Stimulated activated CD8-positive, alpha-beta memory T cell treated with anti-CD3 and anti-CD28 coated beads, Interleukin-2, amount 100 ng/mL, for 1 hour (primary cell): ENCODE data around the gene TIMM44.

Experiments used
- DNase-seq, 2 donors: peaks; one replicate each; pipeline ENCODE4 v3.0.0-alpha.2; 2020; ENCODE audit warnings: low read depth in 2 of 2

The TIMM44 gene, protein sequence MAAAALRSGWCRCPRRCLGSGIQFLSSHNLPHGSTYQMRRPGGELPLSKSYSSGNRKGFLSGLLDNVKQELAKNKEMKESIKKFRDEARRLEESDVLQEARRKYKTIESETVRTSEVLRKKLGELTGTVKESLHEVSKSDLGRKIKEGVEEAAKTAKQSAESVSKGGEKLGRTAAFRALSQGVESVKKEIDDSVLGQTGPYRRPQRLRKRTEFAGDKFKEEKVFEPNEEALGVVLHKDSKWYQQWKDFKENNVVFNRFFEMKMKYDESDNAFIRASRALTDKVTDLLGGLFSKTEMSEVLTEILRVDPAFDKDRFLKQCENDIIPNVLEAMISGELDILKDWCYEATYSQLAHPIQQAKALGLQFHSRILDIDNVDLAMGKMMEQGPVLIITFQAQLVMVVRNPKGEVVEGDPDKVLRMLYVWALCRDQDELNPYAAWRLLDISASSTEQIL

DNA sequence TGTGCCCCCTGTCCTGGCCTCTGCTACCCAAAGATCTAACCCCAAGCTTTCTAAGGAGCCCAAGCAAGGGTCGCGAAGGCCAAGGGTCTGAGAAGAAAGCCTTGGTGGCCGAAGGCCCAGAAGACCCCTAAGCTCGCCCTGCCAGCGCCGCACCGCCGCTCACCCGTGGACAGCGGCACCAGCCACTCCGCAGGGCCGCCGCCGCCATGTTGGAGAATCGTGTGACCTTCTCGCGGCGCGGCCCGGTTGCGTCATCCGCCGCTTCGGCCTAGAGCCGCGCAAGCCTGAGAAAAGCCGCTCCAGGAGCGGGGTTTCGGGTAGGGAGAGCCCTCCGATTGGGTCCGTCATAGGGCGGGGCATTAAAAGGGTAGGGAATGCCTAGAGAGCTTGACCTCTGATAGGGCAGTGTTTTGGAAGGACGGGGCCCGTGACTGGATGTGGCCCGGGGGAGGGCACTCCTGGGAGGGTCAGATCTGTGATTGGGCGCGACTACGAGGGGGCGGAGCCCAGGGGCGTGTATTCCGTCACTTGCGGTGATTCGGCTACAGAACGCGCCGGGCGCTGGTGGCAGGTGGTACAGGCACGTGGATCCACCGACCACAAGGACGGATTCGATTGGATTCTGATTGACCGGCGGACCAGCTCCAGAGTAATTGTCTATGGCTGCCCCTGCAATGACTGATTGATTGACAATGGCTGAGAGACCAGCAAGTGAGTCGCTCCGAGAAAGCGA, at the start of gene TIMM44:
Gene TIMM44 (minus strand): TSS at position 223 of the 733 bp plus-strand sequence. CDS start 15 bp downstream, at position 208.
- DNase-seq = peak; percentile 92 to 98

DNA sequence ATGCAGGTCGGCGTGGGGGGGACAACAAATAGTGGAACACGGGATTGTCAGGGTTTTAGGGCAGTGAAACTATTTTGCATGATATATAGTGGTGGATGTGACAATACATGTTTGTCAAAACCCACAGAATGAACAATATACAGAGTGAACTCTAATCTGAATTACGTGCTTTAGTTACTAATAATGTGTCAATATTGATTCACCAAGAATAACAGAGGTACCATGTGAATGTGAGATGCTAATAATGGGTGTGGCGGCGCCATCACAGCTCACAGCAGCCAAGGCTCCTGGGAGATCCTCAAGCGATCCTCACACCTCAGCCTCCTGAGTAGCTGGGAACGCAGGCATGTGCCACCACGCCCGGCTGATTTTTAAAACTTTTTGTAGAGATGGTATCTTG, 49.1 kb upstream of the TIMM44 start:
- DNase-seq = no peak

DNA sequence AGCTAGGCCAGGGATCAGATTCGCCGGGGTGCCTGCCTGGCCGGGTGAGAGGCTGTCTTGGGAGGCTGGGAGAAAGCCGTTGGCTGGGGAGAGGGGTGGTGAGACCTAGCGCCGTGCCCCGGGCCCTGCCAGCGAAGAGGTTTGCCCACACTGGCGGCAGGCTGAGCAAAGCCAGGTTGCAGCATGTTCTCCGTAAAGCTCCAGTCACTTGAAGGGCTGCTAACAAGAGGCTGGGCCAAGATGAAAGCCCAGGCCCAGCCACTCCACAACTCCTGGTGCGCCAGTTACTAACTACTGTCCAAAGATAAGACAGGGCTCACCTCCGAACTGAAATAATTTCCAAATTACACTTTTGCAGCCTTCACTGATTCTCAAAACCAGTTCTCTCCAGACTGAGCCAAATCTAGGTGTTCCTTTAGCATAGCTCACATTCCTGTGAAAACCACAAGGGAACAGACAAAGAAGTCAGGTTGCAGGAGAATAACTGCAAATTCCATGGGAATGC, 45.7 kb upstream of the TIMM44 start:
- no peak for DNase-seq

DNA sequence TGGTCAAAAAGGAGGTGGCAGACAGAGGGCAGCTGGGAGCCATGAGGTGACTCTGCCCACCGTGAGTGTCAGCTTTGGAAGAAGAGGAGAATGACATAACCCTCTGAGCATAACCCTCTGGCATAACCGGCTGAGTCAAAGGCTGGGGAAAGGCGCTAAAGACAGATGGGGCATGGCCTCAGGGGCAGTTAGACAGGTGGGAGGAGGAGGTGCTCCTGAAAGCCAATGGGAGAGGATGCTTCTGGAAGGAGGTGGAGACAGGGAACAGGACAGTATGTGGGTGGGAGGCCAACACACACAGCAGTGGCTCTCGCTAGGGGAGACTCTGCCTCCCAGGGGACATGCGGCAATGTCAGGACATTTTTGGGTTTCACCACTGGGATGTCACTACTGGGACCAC, 44.8 kb upstream of the TIMM44 start:
- no peak for DNase-seq

DNA sequence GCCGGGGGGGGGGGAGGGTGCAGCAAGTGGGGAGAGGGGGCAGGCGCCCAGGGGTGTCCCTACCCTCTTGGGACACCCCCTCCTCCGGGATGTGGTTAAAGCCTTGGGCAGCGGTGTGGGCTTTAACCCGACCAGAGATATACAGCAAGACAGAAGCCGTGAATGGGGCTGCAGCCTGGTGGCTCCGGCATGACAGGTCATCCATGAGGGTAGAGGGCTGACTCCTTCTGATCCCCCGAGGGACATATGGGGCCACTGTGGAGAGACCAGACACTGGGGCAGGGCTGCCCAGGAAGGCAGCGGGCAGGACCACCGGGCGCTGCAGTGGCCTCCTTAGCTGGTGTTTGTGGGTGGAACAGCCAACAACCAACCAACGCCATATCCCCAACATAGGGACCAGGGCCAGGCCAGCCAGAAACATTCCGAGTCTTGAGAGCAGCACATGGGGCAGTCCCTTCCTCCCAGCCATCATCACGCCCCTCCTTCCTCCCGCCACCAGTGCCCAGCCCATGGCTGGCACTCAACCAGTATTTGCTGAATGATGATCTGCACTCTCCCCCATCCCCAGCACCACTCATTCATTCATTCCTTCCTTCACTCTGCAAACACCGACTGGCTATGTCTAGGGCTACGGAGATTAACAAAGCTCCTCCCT, 43.8 kb upstream of the TIMM44 start:
- no peak for DNase-seq

DNA sequence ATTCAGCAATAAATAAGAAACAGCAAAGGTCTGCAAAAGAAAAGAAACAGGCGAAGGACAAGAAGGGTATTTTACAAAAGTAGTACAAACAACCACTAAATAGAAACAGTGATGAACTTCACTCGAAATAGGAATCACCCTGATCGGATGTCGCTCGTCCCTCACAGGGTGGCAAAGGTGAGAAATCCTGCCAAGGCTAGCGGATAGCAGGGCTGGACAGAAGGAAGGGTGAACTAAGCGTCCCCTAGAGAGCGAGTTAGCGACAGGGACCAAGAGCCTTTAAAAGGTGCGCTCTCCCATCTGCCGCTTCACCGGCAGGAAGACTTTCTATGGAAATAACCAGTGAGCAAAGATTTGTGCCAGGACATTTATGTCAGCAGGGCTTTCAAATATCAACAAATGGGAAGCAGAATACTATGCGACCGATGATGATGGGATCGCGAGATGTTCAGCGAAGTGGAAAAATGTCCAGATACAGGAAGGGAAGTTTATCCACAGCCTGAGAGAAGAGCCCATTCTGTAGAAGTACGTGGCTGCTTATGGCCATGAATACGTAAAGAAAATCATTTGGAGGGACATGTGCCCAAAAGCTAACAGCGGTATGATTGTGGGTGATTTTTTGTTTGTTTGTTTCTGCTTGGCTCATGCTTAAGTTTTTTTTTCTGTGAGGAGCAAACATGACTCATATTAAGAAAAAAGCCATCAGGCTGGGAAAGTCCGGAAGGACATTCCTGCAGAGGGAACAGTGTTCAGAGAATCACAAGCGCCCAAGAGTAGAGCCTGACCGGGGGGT, 43.1 kb upstream of the TIMM44 start:
- DNase-seq = no peak

DNA sequence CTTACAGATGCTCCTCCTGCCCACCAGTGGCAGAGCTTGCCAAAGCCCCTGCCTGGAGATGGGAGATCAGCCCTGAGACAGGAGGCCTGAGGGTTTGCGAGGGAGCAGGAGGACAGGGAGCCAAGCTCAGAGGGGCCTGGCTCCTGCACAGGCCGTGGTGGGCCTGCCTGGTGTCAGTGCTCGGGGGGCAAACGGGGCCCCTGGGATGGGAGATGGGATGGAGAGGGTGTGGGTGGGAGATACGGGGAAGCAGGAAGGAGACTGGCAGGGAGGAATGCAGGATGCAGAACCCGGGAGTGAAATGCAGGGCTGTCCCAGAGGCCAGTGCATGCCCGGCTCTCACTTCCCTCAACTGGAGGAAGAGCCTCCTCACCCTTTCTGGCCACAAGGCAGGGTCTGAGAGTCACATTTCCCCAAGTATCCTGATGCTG, 42.0 kb upstream of the TIMM44 start:
- no peak for DNase-seq

DNA sequence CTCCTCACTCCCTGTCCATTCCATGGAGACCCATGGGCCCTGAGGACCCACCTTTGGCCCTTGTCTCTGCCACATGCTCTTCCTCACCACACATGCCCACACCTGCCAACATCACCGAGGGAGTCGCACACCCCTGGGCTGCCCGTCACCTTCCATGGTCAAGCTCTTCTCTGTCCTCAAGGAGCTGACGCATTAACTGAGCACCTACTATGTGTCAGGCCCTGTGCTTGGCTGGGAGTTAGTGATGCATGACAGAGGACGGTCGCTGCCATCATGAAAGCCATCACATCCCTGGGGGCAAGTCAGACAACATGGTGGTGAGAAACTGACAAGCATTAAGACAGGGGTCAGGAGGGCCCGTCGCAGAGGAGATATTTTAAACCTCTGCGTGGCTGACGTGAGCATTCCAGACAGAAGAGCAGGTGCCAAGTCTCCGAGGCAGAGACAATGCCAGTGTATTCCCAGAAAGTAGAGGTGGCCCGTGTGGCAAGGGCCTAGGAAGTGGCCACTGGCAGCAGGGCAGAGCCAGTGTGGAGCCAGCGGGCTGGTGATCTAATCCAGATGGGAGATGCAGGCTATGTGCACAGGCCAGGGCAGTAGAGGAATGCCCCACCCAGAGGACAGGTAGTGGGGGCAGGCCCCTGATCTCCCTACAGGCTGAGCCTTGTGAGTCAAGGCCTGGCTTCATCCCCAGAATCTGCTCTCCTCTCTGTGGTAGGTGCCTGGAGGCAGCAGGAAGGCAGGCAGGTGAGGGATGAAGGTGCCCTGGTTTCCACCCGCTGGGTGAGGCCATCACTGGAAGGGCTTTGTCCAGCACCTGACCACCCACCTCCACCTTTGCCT, 40.8 kb upstream of the TIMM44 start:
- no peak for DNase-seq

DNA sequence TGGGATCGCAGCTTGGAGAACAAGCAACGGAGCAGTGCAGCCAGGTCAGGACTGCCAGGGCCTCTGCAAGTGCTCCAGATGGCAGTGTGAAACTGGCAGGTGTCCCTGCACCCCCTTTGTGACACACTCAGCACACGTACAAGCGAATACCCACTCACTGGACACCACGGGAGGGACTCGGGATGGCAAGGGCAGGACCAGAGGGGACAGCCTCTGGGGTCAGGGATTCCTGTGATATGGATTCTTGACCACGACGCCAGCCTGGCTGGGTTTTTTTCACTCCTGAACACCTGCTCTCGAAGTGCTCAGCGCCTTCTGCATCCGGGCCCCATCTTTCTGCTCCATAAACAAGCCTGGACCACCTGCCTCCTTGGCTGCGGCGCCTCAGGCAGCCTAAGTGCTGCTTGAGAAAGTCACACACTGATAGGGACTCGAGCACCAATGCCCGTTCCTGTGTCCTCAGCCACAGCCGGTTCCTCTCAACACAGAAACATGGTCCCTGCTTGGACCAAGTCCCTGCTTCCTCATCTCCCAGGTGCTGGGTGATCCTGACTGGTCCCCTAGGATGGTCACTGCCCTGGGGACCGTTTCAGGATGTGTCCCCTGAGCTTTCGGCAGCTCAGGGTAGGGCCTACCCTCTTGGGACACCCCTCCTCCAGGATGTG, 40.0 kb upstream of the TIMM44 start:
- no peak for DNase-seq

DNA sequence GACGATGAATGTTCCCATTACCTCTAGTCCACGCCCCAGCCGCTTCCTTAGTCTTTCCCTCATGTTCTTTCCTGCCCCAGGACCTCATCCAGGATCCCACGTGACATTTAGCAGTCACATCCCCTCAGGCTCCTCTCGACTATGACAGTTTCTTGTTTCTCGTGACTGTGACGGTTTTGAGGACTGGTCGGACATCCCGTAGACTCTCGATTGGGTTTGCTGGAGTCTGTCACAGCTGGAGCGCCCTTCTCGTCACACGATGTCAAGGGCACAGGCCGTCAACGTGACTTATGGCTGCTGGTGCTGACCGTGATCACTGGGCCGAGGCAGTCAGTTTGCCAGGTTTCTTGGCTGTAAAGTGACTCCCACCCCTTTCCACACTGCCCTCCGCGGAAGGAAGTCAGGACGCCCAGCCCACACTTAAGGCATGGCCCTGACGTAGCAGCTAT, 39.2 kb upstream of the TIMM44 start:
- no peak for DNase-seq

DNA sequence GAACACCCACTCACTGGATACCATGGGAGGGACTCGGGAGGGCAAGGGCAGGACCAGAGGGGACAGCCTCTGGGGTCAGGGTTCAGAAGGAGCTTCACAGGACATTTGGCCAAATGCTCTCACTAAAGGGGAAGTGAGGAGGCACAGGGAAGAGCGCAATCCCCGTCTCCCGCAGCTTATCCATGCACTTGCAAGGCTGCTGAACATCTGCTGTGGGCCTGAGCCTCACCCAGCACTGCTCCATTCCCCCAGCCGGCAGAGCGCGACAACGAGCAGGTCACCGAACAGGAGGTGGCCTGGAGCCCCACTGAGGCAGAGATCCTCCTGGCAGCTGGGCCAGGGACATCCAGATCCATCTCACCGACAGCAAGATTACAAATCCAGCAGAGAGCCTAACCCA, 38.6 kb upstream of the TIMM44 start:
- DNase-seq = no peak

DNA sequence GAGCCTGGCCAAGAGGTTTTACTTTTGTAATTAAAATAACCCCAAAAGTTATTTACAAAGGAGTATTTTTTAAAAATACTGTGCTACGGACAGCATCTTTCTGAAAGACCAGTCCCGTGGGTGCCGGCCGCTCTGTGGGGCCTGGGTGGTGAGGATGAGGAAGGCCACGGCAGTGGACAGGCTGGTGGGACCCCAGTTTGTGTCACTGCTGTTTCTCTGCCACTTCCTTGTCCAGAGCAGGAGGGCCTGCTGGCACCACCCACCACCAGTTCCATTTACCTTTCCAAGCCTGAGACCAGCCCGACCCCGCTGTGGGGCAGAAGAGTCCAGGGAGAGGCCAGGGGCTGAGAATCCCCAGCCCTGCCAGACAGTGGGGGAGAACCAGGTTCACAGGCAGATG, 38.2 kb upstream of the TIMM44 start:
- DNase-seq = no peak

DNA sequence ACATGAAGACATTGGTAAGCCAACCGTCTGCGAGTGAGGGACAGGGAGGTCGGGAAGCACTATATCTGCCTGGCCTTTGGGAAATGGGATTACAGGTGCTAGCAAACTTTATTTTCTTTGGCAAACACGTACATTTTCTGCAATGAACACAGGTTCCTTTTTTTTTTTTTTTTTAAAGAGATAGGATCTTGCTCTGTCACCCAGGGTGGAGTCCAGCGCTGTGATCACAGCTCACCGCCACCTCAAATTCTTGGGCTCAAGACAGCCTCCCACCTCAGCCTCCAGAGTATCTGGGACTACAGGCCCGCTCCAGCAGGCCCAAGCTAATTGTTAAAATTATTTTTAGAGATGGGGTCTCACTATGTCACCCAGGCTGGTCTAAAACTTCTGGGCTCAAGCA, 37.7 kb upstream of the TIMM44 start:
- no peak for DNase-seq

DNA sequence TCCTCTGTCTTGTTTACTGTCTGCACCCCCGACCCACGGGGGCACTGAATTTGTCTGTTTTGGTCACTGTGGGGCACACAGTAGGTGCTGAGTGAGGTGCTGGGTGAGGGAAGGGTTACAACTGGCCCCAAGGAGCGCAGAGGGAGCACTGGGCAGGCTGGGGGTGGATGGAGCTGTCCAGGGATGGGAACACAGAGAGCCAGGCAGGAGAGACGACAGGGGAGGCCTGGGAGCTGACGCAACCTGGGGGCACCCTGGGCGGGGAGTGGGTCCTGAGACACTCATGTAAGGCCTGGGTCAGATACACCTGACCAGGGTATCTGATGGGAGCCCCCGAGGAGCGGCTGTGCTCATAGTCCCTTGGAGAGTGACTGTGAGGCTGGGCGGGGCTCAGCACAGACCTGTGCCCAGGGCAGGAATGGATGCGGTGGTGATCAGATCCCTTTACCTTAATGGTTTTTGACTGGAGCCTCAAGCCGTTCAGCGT, 37.2 kb upstream of the TIMM44 start:
- no peak for DNase-seq

DNA sequence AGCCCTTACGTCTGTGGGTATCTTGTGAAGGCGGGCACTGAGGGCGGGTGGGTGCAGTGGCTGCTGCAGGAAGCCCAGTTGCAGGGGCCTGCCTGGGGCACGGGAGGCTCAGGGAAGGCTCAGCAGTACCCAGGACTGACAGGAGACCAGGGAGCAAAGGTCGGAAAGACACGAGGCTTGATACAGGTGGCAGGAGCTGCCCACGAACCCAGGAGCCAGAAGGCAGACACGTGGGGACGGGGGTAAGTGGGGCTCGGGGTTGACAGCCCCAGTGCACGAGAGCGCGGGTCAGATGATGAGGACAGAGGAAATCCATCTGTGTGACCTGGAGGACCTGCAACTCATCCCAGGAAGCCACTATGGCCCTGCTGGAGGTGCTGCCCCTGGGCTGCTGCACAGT, 36.7 kb upstream of the TIMM44 start:
- no peak for DNase-seq

DNA sequence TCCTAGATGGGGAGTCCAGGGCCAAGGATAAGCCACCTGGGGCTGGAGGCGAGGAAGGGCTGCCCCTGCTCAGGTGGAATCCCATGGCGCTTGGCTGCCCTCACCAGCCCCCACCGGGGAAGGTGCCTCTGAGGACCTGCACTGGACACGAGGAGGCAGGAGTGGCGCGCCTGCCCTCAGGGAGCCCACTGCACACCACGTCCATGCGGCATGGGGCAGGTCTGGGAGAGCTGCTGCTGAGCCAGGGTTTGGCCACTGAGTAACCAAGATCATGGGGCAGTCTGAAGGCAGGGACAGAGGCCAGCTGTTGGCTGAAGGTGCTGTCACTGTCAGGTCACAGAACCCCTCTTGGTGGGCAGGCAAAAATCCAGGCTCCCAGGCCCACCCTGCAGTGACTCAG, 36.1 kb upstream of the TIMM44 start:
- DNase-seq = no peak

DNA sequence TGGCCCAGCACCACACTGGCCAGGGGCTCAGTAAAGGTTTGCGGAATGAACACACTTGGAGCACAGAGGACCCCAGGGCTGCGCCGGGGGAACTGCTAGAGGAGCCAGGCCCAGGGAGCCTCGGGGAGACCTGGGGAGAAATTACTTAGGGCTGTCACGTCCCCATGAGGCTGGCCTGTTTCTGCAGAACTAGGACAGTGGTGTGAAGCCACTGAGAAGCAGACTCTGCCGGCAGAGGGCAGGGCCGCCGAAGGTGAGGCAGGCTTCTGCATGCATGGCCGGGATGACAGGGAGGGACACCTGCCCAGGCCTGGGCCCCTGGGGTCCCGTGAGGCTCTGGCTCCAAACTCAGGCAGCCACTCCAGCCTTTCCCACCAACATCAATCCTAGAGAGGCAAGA, 35.5 kb upstream of the TIMM44 start:
- DNase-seq = no peak

DNA sequence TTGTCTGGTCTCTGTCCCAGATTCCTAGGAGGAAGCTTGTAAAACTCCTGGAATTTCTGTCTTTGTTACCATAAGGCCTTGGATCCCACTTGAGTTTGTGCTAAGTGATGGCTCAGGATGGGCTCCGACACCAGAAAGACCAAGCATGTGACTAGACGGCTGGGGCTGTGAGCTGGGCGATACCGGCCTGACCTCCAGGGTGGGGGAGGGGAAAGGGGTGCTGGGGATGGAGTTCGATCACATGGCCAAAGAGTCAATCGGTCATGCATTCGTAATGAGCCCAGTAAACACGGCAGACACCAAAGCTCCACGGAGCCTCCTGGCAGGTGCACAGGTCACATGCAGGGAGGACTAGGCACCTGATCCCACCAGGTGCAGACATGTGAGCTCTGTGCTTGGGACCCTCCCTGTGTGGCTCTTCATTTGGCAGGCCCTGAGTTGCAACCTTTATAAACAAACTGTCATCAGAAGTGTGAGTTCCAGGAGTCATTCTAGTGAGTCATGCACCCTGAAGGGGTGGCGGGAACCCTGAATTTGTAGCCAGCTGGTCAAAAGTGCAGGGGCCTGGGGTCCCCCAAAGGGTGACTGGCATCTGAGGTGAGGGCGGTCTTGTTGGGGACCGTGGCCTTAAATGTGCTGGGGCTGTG, 34.8 kb upstream of the TIMM44 start:
- no peak for DNase-seq

DNA sequence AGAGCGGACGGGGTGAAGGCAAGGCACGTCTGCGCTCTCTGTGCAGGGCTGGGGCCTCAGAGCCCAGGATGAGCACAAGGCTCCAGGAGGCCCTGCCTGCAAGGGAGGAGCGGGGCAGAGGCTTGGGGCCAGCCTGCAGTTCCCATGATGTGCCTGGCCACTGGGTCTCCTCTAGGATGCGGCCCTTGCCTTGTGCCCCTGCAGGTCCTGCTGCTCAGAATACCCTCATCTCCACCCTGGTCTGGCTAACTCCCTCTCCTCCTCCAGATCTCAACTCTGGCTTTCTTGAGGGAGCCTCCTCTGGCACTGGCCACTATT, 34.2 kb upstream of the TIMM44 start:
- DNase-seq = no peak
